Measurements from ENCODE around the gene PTGER4.
"Not testable (repeated sequence)": the region's sequence is repeated elsewhere in the genome, so short reads cannot be mapped to it uniquely, and the experiment has no call there.

PTGER4 gene

GRCh38 chr5:40694433-40694832 is 14.7 kb downstream of the PTGER4 start:
- DNase-seq, result no peak

GRCh38 chr5:40700116-40700782 is 20.5 kb downstream of the PTGER4 start:
- no peak for DNase-seq

GRCh38 chr5:40702027-40702426 is 22.3 kb downstream of the PTGER4 start:
- DNase-seq, result not testable (repeated sequence)

GRCh38 chr5:40705484-40705883 is 25.8 kb downstream of the PTGER4 start:
- not testable (repeated sequence) for DNase-seq

GRCh38 chr5:40710575-40710974 is 30.9 kb downstream of the PTGER4 start:
- not testable (repeated sequence) for DNase-seq

GRCh38 chr5:40714001-40714400 is 34.3 kb downstream of the PTGER4 start:
- no peak for DNase-seq

- no peak for DNase-seq
These were observed 36.3 kb downstream of the PTGER4 start for GRCh38 chr5:40716000-40716399.

GRCh38 chr5:40716590-40716989 is 36.9 kb downstream of the PTGER4 start:
- DNase-seq, result no peak

- no peak for DNase-seq
These were observed 37.6 kb downstream of the PTGER4 start for GRCh38 chr5:40717281-40717680.

- no peak for DNase-seq
These were observed 40.4 kb downstream of the PTGER4 start for GRCh38 chr5:40720069-40720468.

GRCh38 chr5:40722497-40722911 is 42.8 kb downstream of the PTGER4 start:
- DNase-seq, result not testable (repeated sequence)

- DNase-seq, result no peak
These were observed 53.7 kb downstream of the PTGER4 start for GRCh38 chr5:40733434-40733833.

- DNase-seq, result no peak
These were observed 54.3 kb downstream of the PTGER4 start for GRCh38 chr5:40733879-40734563.

- DNase-seq, result no peak
These were observed 55.3 kb downstream of the PTGER4 start for GRCh38 chr5:40734986-40735385.

- no peak for DNase-seq
These were observed 55.9 kb downstream of the PTGER4 start for GRCh38 chr5:40735609-40736008.

GRCh38 chr5:40736103-40736875 is 56.6 kb downstream of the PTGER4 start:
- DNase-seq, result no peak

- no peak for DNase-seq
These were observed 58.8 kb downstream of the PTGER4 start for GRCh38 chr5:40738502-40738901.

All from activated gamma-delta T cell treated with Interleukin-2 at 50 U/mL for 16 hours (primary cell).